Loucy (cell line): Measurements from ENCODE around the gene PRIMPOL.

Experiments used
- H2AFZ ChIP-seq: fragments of 200-600 bp; sonication (generic); 2 replicates; pipeline ENCODE4 v1.6.0; 2016; ENCODE audit warnings: antibody characterized with exemption, mild to moderate bottlenecking, low read length, moderate library complexity
- H3F3A ChIP-seq: fragments of 200-600 bp; 2 replicates; pipeline ENCODE4 v1.6.0; 2016; ENCODE audit warnings: antibody characterized with exemption, low read depth, mild to moderate bottlenecking
- H3K27me3 ChIP-seq: fragments of 200-600 bp; sonication (generic); 2 replicates; pipeline ENCODE4 v1.6.1; 2014; ENCODE audit warnings: low read length, mild to moderate bottlenecking; ENCODE audit not compliant: insufficient read depth, poor library complexity, severe bottlenecking
- H3K36me3 ChIP-seq: fragments of 200-600 bp; sonication (generic); 2 replicates; pipeline ENCODE4 v1.6.1; 2016; ENCODE audit warnings: low read length; ENCODE audit not compliant: insufficient read depth
- H3K4me1 ChIP-seq: fragments of 200-600 bp; sonication (generic); 2 replicates; pipeline ENCODE4 v1.5.1; 2014; ENCODE audit warnings: low read length, mild to moderate bottlenecking; ENCODE audit not compliant: insufficient read depth, poor library complexity, severe bottlenecking
- H3K4me2 ChIP-seq: fragments of 200-600 bp; sonication (generic); 2 replicates; pipeline ENCODE4 v1.6.0; 2014; ENCODE audit warnings: antibody characterized with exemption, low read length, low read depth, mild to moderate bottlenecking; ENCODE audit not compliant: poor library complexity, severe bottlenecking
- H3K4me3 ChIP-seq: fragments of 200-600 bp; sonication (generic); 2 replicates; pipeline ENCODE4 v1.5.1; 2014; ENCODE audit warnings: low read length, mild to moderate bottlenecking, mixed read lengths; ENCODE audit not compliant: poor library complexity, severe bottlenecking
- H3K79me2 ChIP-seq: fragments of 200-600 bp; sonication (generic); 2 replicates; pipeline ENCODE4 v1.6.1; 2014; ENCODE audit warnings: low read length; ENCODE audit not compliant: insufficient read depth
- H3K9ac ChIP-seq: fragments of 200-600 bp; sonication (generic); 2 replicates; pipeline ENCODE4 v1.6.0; 2014; ENCODE audit warnings: mild to moderate bottlenecking, low read depth, low read length, moderate library complexity; ENCODE audit not compliant: poor library complexity, severe bottlenecking
- H3K9me2 ChIP-seq: fragments of 200-600 bp; sonication (generic); replicated peaks from 2 replicates; pipeline ENCODE4 v1.6.1; 2016; ENCODE audit warnings: low read depth, low read length, mixed read lengths
- H3K9me3 ChIP-seq: fragments of 200-600 bp; sonication (generic); 2 replicates; pipeline ENCODE4 v1.6.1; 2014; ENCODE audit warnings: mild to moderate bottlenecking, antibody characterized with exemption, low read length, low read depth; ENCODE audit not compliant: insufficient read depth
- H4K20me1 ChIP-seq: fragments of 200-600 bp; sonication (generic); 2 replicates; pipeline ENCODE4 v1.6.0; 2014; ENCODE audit warnings: antibody characterized with exemption, low read length, mild to moderate bottlenecking; ENCODE audit not compliant: insufficient read depth, poor library complexity, severe bottlenecking
- CTCF ChIP-seq: fragments of 200-600 bp; sonication (generic); conservative IDR thresholded peaks from 2 replicates; pipeline ENCODE4 v1.5.1; 2014; ENCODE audit warnings: mild to moderate bottlenecking, antibody characterized with exemption, low read length
- EZH2phosphoT487 ChIP-seq: fragments of 200-600 bp; IDR thresholded peaks from 2 replicates; pipeline ENCODE4 v1.6.1; 2018; ENCODE audit warnings: antibody characterized with exemption, mild to moderate bottlenecking, moderate library complexity, borderline replicate concordance

The PRIMPOL gene

GRCh38 chr4:184680698-184681097, 31.2 kb downstream of the PRIMPOL start:
- Histone ChIP-seq H3K9ac (no peak overlapping the region), H3K4me3 (no peak overlapping the region), H3F3A (peaks cover 4% of the 10 kb centered on the region; the same call in 1 of the 2 replicates), H3K36me3 (no peaks in the 10 kb centered on the region), H4K20me1 (no peaks in the 10 kb centered on the region), H3K4me2 (no peak overlapping the region), H3K79me2 (no peaks in the 10 kb centered on the region), H2AFZ (no peak overlapping the region), H3K4me1 (peaks cover 17% of the 10 kb centered on the region), H3K9me2 (no peaks in the 10 kb centered on the region), H3K27me3 (no peaks in the 10 kb centered on the region), H3K9me3 (no peaks in the 10 kb centered on the region)
- no peak for TF ChIP-seq EZH2phosphoT487
- no peak for TF ChIP-seq CTCF

GRCh38 chr4:184681916-184682315, 32.4 kb downstream of the PRIMPOL start:
- no peaks in the 10 kb centered on the region for H3K36me3 ChIP-seq

GRCh38 chr4:184684491-184685189, 35.1 kb downstream of the PRIMPOL start:
- Histone ChIP-seq H3F3A (peaks cover 4% of the 10 kb centered on the region; the same call in 1 of the 2 replicates), H3K27me3 (no peaks in the 10 kb centered on the region), H2AFZ (peak overlapping the region; percentile 52; the same call in 1 of the 2 replicates), H3K79me2 (no peaks in the 10 kb centered on the region), H3K9ac (peak overlapping the region; percentile 54), H3K9me2 (no peaks in the 10 kb centered on the region), H3K4me1 (peaks cover 30% of the 10 kb centered on the region), H3K4me3 (peak overlapping the region; percentile 39), H3K36me3 (no peaks in the 10 kb centered on the region), H4K20me1 (no peaks in the 10 kb centered on the region), H3K4me2 (peak overlapping the region; percentile 61), H3K9me3 (no peaks in the 10 kb centered on the region)
- no peak for TF ChIP-seq CTCF

More at GRCh38 chr4:184681916-184682315, 32.4 kb downstream of the PRIMPOL start:
- Histone ChIP-seq H2AFZ (no peak overlapping the region), H3K9ac (no peak overlapping the region), H3K4me1 (peaks cover 20% of the 10 kb centered on the region), H3K27me3 (no peaks in the 10 kb centered on the region), H3K9me2 (no peaks in the 10 kb centered on the region), H3F3A (peaks cover 4% of the 10 kb centered on the region; the same call in 1 of the 2 replicates), H3K9me3 (no peaks in the 10 kb centered on the region), H4K20me1 (no peaks in the 10 kb centered on the region), H3K79me2 (no peaks in the 10 kb centered on the region), H3K4me2 (no peak overlapping the region), H3K4me3 (no peak overlapping the region)
- TF ChIP-seq EZH2phosphoT487 (no peak), CTCF (no peak)
